Measurements from ENCODE around the gene ZMYND8. TPM values are rescaled to one million over a fixed set of nuclear protein-coding genes. Genes with fewer than 3 reads are reported as not detected.

Gene ZMYND8
- total RNA-seq, 1 experiment from 2014 or later: 11.6 TPM

DNA sequence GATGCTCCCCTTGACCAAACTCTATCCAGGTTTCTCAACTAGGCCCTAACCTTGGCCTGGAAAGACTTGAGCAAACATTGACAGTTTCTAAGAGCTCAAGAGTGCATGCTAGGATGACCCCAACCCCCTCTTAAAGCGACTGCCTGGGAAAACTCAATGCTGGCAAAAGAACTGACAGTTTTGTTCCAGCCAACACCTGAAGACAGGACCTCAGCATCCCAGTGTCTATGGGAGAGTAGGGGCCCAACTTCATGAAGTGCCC lies 119.9 kb downstream of the ZMYND8 start:
- no peaks in the 10 kb centered on the region for H3K9me3 ChIP-seq (ENCODE audit: low read length)
- no peak for DNase-seq
- intact Hi-C loops (cut with micrococcal nuclease): no loop called here
- POLR2A ChIA-PET (ENCODE audit: unreplicated experiment): no interaction called here
- no peaks in the 10 kb centered on the region for H3K4me1 ChIP-seq (ENCODE audit: insufficient read depth, low read length)
- no peaks in the 10 kb centered on the region for H3K9me2 ChIP-seq (replicated peaks; ENCODE audit: low read length)
- no peaks in the 10 kb centered on the region for H3K79me2 ChIP-seq (ENCODE audit: low read length)
- TF ChIP-seq EZH2 (IDR thresholded peaks at IDR 0.05; ENCODE audit: low read length, unreplicated experiment) (no peak), EZH2phosphoT487 (IDR thresholded peaks at IDR 0.05; ENCODE audit: borderline replicate concordance, low read length) (no peak)
- TF ChIP-seq, protein P1, sequence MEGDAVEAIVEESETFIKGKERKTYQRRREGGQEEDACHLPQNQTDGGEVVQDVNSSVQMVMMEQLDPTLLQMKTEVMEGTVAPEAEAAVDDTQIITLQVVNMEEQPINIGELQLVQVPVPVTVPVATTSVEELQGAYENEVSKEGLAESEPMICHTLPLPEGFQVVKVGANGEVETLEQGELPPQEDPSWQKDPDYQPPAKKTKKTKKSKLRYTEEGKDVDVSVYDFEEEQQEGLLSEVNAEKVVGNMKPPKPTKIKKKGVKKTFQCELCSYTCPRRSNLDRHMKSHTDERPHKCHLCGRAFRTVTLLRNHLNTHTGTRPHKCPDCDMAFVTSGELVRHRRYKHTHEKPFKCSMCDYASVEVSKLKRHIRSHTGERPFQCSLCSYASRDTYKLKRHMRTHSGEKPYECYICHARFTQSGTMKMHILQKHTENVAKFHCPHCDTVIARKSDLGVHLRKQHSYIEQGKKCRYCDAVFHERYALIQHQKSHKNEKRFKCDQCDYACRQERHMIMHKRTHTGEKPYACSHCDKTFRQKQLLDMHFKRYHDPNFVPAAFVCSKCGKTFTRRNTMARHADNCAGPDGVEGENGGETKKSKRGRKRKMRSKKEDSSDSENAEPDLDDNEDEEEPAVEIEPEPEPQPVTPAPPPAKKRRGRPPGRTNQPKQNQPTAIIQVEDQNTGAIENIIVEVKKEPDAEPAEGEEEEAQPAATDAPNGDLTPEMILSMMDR (conservative IDR thresholded peaks at IDR 0.05; ENCODE audit: low read depth, low read length): no peak
- no TSS peak for BruUV-seq (replicated peaks)
- no peak overlapping the region for H2AFZ ChIP-seq (ENCODE audit: low read length)
- H3F3A ChIP-seq (ENCODE audit: low read length, unreplicated experiment): no peaks in the 10 kb centered on the region
- no peaks in the 10 kb centered on the region for H4K20me1 ChIP-seq (ENCODE audit: low read length)
- no peaks in the 10 kb centered on the region for H3K27me3 ChIP-seq (ENCODE audit: low read length)
- ATAC-seq: no peak
- peaks cover 29% of the 10 kb centered on the region for H3K36me3 ChIP-seq (ENCODE audit: low read depth, low read length)
- CTCF ChIA-PET: no interaction called here
- H3K4me2 ChIP-seq (ENCODE audit: low read length): no peak overlapping the region
- H3K9ac ChIP-seq (ENCODE audit: low read length): no peak overlapping the region
- no peak overlapping the region for H3K27ac ChIP-seq (ENCODE audit: low read length)
- H3K4me3 ChIP-seq (ENCODE audit: low read length): no peak overlapping the region

GRCh38 chr20:47235853-47236638 lies 120.5 kb downstream of the ZMYND8 start:
- Histone ChIP-seq H3K4me2 (ENCODE audit: low read length) (no peak overlapping the region), H3F3A (ENCODE audit: low read length, unreplicated experiment) (no peaks in the 10 kb centered on the region), H3K9me3 (ENCODE audit: low read length) (no peaks in the 10 kb centered on the region), H3K4me3 (ENCODE audit: low read length) (no peak overlapping the region), H3K36me3 (ENCODE audit: low read depth, low read length) (peaks cover 29% of the 10 kb centered on the region), H2AFZ (ENCODE audit: low read length) (no peak overlapping the region), H3K9me2 (replicated peaks; ENCODE audit: low read length) (no peaks in the 10 kb centered on the region), H3K27me3 (ENCODE audit: low read length) (no peaks in the 10 kb centered on the region), H3K9ac (ENCODE audit: low read length) (no peak overlapping the region), H4K20me1 (ENCODE audit: low read length) (no peaks in the 10 kb centered on the region), H3K79me2 (ENCODE audit: low read length) (no peaks in the 10 kb centered on the region), H3K4me1 (ENCODE audit: insufficient read depth, low read length) (no peaks in the 10 kb centered on the region), H3K27ac (ENCODE audit: low read length) (no peak overlapping the region)
- no TSS peak for BruUV-seq (replicated peaks)
- intact Hi-C loops (cut with micrococcal nuclease): no loop called here
- DNase-seq (no peak), ATAC-seq (no peak)
- ChIA-PET CTCF (no interaction called here), POLR2A (ENCODE audit: unreplicated experiment) (no interaction called here)
- no peak for TF ChIP-seq EZH2 (IDR thresholded peaks at IDR 0.05; ENCODE audit: low read length, unreplicated experiment)
- TF ChIP-seq, protein P1 (conservative IDR thresholded peaks at IDR 0.05; ENCODE audit: low read depth, low read length): no peak
- no peak for TF ChIP-seq EZH2phosphoT487 (IDR thresholded peaks at IDR 0.05; ENCODE audit: borderline replicate concordance, low read length)

GRCh38 chr20:47235111-47235510 lies 121.4 kb downstream of the ZMYND8 start:
- TF ChIP-seq EZH2 (IDR thresholded peaks at IDR 0.05; ENCODE audit: low read length, unreplicated experiment) (no peak), EZH2phosphoT487 (IDR thresholded peaks at IDR 0.05; ENCODE audit: borderline replicate concordance, low read length) (no peak)
- TF ChIP-seq, protein P1 (conservative IDR thresholded peaks at IDR 0.05; ENCODE audit: low read depth, low read length): no peak
- Histone ChIP-seq H3K9me3 (ENCODE audit: low read length) (no peaks in the 10 kb centered on the region), H3K4me3 (ENCODE audit: low read length) (no peak overlapping the region), H3K9ac (ENCODE audit: low read length) (no peak overlapping the region), H3K36me3 (ENCODE audit: low read depth, low read length) (peaks cover 29% of the 10 kb centered on the region), H3F3A (ENCODE audit: low read length, unreplicated experiment) (no peaks in the 10 kb centered on the region), H3K9me2 (replicated peaks; ENCODE audit: low read length) (no peaks in the 10 kb centered on the region), H3K27me3 (ENCODE audit: low read length) (no peaks in the 10 kb centered on the region), H4K20me1 (ENCODE audit: low read length) (no peaks in the 10 kb centered on the region), H2AFZ (ENCODE audit: low read length) (no peak overlapping the region), H3K4me2 (ENCODE audit: low read length) (no peak overlapping the region), H3K4me1 (ENCODE audit: insufficient read depth, low read length) (no peaks in the 10 kb centered on the region), H3K27ac (ENCODE audit: low read length) (no peak overlapping the region), H3K79me2 (ENCODE audit: low read length) (no peaks in the 10 kb centered on the region)
- POLR2A ChIA-PET (ENCODE audit: unreplicated experiment): no interaction called here
- intact Hi-C loops (cut with micrococcal nuclease): no loop called here
- ATAC-seq: no peak
- BruUV-seq (replicated peaks): no TSS peak
- CTCF ChIA-PET: no interaction called here
- no peak for DNase-seq
